Keratinocyte (primary cell): ENCODE measurements around the gene LIN52. TPM values are rescaled to one million over a fixed set of nuclear protein-coding genes. Genes with fewer than 3 reads are reported as not detected.

Source experiments
- DNase-seq: peaks from one replicate; pipeline ENCODE4 v3.0.0-alpha.2; 2011; ENCODE audit warnings: low read depth, missing footprints, low spot score
- FAIRE-seq: peaks from 2 replicates; lab custom pipeline; 2011; peaks lifted over from hg19 to GRCh38; lab: Jason Lieb, UNC
- H2AFZ ChIP-seq: 2 replicates; pipeline ENCODE4 v1.6.0; 2012; ENCODE audit warnings: low read length, control low read depth, inconsistent platforms; ENCODE audit not compliant: control insufficient read depth
- H3K27ac ChIP-seq: 2 replicates; pipeline ENCODE4 v1.5.1; 2011; ENCODE audit warnings: low read length; ENCODE audit not compliant: control insufficient read depth, insufficient read depth
- H3K27me3 ChIP-seq: 3 replicates; pipeline ENCODE4 v1.6.0; 2011; ENCODE audit warnings: low read length; ENCODE audit not compliant: control insufficient read depth, insufficient read depth; ENCODE audit errors: extremely low read depth
- H3K36me3 ChIP-seq, 2 experiments: 2 replicates in 1 of 2; 3 replicates in 1 of 2; pipeline ENCODE4 v1.5.1; 2011; ENCODE audit warnings: low read length in 2 of 2, mild to moderate bottlenecking in 1 of 2; ENCODE audit not compliant: control insufficient read depth in 2 of 2, insufficient read depth in 2 of 2; ENCODE audit errors: extremely low read depth in 1 of 2
- H3K4me1 ChIP-seq: 3 replicates; pipeline ENCODE4 v1.5.1; 2011; ENCODE audit warnings: low read length; ENCODE audit not compliant: control insufficient read depth, insufficient read depth; ENCODE audit errors: extremely low read depth
- H3K4me2 ChIP-seq: 3 replicates; pipeline ENCODE4 v1.6.0; 2011; ENCODE audit warnings: low read depth, low read length; ENCODE audit not compliant: control insufficient read depth, insufficient read depth; ENCODE audit errors: extremely low read depth
- H3K4me3 ChIP-seq, 3 experiments: fragments of 200-600 bp in 1 of 3; sonication (generic) in 1 of 3; 2 replicates in 2 of 3; 3 replicates in 1 of 3; pipeline ENCODE4 v1.5.1; 2011 to 2016; ENCODE audit warnings: low read length in 3 of 3, mild to moderate bottlenecking in 3 of 3, control low read depth in 2 of 3, inconsistent platforms in 1 of 3, low read depth in 1 of 3, mixed read lengths in 1 of 3, mixed run types in 1 of 3, moderate library complexity in 1 of 3; ENCODE audit not compliant: control insufficient read depth in 2 of 3, insufficient read depth in 2 of 3; ENCODE audit errors: extremely low read depth in 1 of 3
- H3K79me2 ChIP-seq: 2 replicates; pipeline ENCODE4 v1.6.0; 2012; ENCODE audit warnings: low read length; ENCODE audit not compliant: control insufficient read depth, insufficient read depth
- H3K9ac ChIP-seq: 3 replicates; pipeline ENCODE4 v1.6.0; 2011; ENCODE audit warnings: low read length; ENCODE audit not compliant: control insufficient read depth, insufficient read depth; ENCODE audit errors: extremely low read depth
- H3K9me1 ChIP-seq: 3 replicates; pipeline ENCODE4 v1.6.0; 2011; ENCODE audit warnings: low read length; ENCODE audit not compliant: control insufficient read depth, insufficient read depth; ENCODE audit errors: extremely low read depth
- H3K9me3 ChIP-seq: 2 replicates; pipeline ENCODE4 v1.5.1; 2012; ENCODE audit warnings: low read depth, low read length; ENCODE audit not compliant: control insufficient read depth
- H4K20me1 ChIP-seq: 3 replicates; pipeline ENCODE4 v1.6.0; 2011; ENCODE audit warnings: low read length; ENCODE audit not compliant: control insufficient read depth, insufficient read depth; ENCODE audit errors: extremely low read depth
- CTCF ChIP-seq, 3 experiments: IDR thresholded peaks in 1 of 3; conservative IDR thresholded peaks in 1 of 3; optimal IDR thresholded peaks in 1 of 3; 2 replicates in 2 of 3; 3 replicates in 1 of 3; pipeline versions ENCODE3 to v1.5.1; 2011; ENCODE audit warnings: low read length in 3 of 3, mild to moderate bottlenecking in 3 of 3, moderate library complexity in 2 of 3, control low read depth in 1 of 3, inconsistent platforms in 1 of 3; ENCODE audit not compliant: insufficient read depth in 2 of 3; ENCODE audit errors: extremely low read depth in 1 of 3
- EZH2 ChIP-seq: IDR thresholded peaks from one replicate; pipeline ENCODE4 v1.6.1; 2012; ENCODE audit warnings: inconsistent platforms, mild to moderate bottlenecking, low read length, moderate library complexity
- dilution Hi-C: fragments of 300-500 bp; cut with MboI; formaldehyde crosslinking; loops from one replicate; pipeline ENCODE4 v1.7.0; 2020; ENCODE audit warnings: low sequenced_read_pairs; ENCODE audit not compliant: extremely low pct_ligation_motif_present
- polyA plus RNA-seq, 5 experiments: library from polyadenylated mRNA; depleted of rRNA in 3 of 5; stranded (reverse) in 3 of 5; stranded (forward) in 1 of 5; unstranded in 1 of 5; fragments of >200 nt; gene quantifications; 1 replicate in 1 of 5; 2 replicates in 3 of 5; 3 replicates in 1 of 5; pipeline versions ENCODE4 v1.2.1 to v1.2.3, GENCODE V29; 2011 to 2012; ENCODE audit warnings: missing spikeins in 2 of 5, low read depth in 1 of 5, low replicate concordance in 1 of 5

The LIN52 gene
- polyA plus RNA-seq, 1 donor (not counting 4 experiments of a cell fraction or from before 2014, with no cell fraction given), result 6.8 TPM

GRCh38 chr14:74190927-74191575 is 106.3 kb downstream of the LIN52 start:
- Histone ChIP-seq H3K9ac (no peak overlapping the region), H3K9me3 (no peaks in the 10 kb centered on the region), H3K4me1 (no peaks in the 10 kb centered on the region), H3K36me3 (no peaks in the 10 kb centered on the region), H3K9me1 (no peaks in the 10 kb centered on the region), H3K27ac (no peak overlapping the region), H3K4me3 (no peak overlapping the region), H3K4me2 (no peak overlapping the region), H2AFZ (no peak overlapping the region), H3K27me3 (no peaks in the 10 kb centered on the region), H3K79me2 (no peaks in the 10 kb centered on the region), H4K20me1 (no peaks in the 10 kb centered on the region)
- DNase-seq (no peak), FAIRE-seq (no peak)
- no peak for TF ChIP-seq CTCF (optimal IDR thresholded peaks at IDR 0.05 in 1 of 3, IDR thresholded peaks at IDR 0.05 in 1 of 3, conservative IDR thresholded peaks at IDR 0.05 in 1 of 3; ENCODE audit: extremely low read depth in 1 of 3, insufficient read depth in 2 of 3, low read length in 3 of 3)
- no peak for TF ChIP-seq EZH2
- dilution Hi-C loops, result no loop called here

GRCh38 chr14:74194506-74195274 is 109.9 kb downstream of the LIN52 start:
- dilution Hi-C loops, result no loop called here
- no peak for TF ChIP-seq EZH2
- TF ChIP-seq CTCF (optimal IDR thresholded peaks at IDR 0.05 in 1 of 3, IDR thresholded peaks at IDR 0.05 in 1 of 3, conservative IDR thresholded peaks at IDR 0.05 in 1 of 3; ENCODE audit: extremely low read depth in 1 of 3, insufficient read depth in 2 of 3, low read length in 3 of 3), result no peak

More at GRCh38 chr14:74194506-74195274, 109.9 kb downstream of the LIN52 start:
- no peak for FAIRE-seq
- no peak overlapping the region for H3K9ac ChIP-seq
- H3K79me2 ChIP-seq, result no peaks in the 10 kb centered on the region
- peaks cover 0 to 3% of the 10 kb centered on the region in 2 experiments for H3K36me3 ChIP-seq
- H2AFZ ChIP-seq, result no peak overlapping the region
- H3K4me2 ChIP-seq, result no peak overlapping the region
- H3K27me3 ChIP-seq, result no peaks in the 10 kb centered on the region
- H3K9me3 ChIP-seq, result no peaks in the 10 kb centered on the region
- no peak overlapping the region for H3K27ac ChIP-seq
- no peaks in the 10 kb centered on the region for H4K20me1 ChIP-seq
- no peak for DNase-seq
- no peaks in the 10 kb centered on the region for H3K4me1 ChIP-seq
- no peak overlapping the region for H3K4me3 ChIP-seq
- no peaks in the 10 kb centered on the region for H3K9me1 ChIP-seq
